GM21576 (cell line): ENCODE data around the gene SRP9.
A peak's percentile ranks its signal among the peaks of the same experiment; 100 is the strongest.

Experiments used
- ATAC-seq: cut with Tn5 transposase; IDR thresholded peaks from one replicate; pipeline ENCODE4 v1.9.1; 2021; ENCODE audit warnings: mild to moderate bottlenecking, moderate library complexity; ENCODE audit not compliant: unreplicated experiment

The SRP9 gene, protein sequence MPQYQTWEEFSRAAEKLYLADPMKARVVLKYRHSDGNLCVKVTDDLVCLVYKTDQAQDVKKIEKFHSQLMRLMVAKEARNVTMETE

DNA sequence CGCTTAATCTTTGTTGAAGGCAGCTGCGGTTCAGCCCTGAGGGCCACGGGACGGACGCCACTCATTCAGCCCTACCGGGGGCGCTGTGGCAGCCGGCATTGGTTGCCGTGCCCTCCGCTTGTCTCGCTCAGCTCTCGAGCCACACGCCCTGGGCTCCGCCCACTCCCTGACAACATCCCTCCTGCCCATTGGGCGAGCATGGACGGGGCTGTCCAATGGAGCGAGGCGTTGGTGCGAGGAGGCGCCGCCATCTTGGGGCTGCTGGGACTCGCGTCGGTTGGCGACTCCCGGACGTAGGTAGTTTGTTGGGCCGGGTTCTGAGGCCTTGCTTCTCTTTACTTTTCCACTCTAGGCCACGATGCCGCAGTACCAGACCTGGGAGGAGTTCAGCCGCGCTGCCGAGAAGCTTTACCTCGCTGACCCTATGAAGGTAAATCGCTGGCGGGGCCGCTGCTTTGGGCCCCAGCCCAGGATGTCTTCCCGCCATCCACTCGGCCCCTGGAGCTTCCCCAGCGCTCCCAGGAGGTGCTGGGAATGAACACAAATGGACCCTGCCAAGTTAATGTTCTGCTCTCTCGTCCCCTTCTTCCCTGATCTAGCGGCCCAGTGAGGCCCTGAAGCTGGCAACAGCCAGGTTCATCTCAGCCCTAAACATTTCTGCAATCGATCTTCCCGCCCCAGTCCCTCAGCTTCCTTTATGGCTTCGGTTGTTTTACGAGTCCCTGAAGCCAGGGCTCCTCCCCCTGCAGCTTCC lies at the start of gene SRP9:
SRP9 (plus strand) TSS at position 244 of the 754 bp plus-strand sequence; CDS start at position 359, 115 bp downstream.
- peak; percentile 99 for ATAC-seq

DNA sequence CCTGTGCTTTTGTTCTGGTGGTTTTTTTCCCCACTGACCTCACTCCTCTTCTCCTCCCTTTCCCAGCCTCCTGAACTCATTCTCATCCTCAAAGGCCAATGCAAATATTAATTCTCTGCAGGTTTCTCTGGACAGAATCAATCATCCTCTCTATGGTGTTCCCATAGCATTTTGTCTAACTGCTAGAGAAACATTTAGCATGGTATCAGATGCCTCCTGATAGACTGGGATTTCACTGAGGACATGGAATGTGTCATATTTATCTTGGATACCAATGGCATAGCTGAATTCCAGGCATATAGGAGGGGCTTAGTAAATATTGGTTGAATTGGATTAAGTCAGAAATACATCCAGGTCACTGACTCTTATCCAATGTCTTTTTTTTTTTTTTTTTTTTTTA lies 46.1 kb upstream of the SRP9 start:
- ATAC-seq = no peak

DNA sequence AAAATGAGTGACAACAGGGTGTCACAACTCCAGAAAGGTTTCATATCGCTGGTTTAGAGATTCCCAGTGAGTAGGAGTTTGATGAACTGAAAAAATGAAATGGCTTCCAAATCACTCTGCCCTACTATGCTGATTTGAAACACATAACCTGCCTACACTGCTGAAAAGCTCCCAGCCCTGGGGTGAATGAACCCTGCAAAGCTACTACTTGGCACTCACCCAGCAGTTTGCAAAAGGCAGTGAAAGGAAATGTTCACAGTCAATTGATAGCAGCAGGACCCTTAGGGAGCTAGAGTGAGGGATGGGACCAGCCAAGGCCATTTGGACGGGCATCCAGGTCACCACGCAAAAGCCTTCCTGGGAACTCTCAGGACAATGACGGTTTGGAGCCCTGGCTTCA lies 44.4 kb upstream of the SRP9 start:
- no peak for ATAC-seq

DNA sequence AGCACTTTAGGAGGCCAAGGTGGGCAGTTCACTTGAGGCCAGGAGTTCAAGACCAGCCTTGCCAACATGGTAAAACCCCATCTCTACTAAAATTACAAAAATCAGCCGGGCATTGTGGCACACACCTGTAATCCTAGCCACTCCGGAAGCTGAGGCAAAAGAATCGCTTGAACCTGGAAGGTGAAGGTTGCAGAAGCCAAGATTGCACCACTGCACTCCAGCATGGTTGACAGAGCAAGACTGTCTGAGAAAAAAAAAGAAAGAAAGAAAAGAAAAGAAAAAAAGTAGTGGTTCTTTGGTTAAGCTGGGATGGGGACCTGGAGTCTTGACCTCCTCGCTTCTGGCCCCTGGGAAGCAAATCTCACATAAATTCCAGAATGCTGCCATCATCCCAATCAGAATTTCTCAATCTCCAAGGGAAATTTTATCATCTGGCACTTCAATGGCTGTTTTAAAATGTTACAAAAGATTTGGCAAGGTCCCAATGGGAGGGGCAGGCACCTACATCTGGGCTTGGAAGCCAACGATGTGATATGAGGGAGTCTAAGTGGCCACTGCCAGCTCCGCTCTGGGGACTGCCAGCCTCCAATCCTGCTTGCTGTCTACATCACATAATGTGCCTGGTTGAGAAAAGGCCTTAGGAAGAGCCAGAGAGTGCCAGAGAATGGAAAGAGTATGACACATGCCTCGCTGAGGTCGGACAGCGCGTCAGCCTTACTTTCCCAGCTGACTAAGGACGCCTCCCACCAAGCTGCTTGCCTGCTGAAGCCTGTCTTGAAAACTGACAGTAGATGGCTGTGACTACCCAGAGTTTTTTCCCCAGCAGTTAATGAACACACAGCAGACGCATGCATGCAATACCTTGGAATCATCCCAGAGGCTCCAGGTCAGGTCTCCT lies 42.1 kb upstream of the SRP9 start:
- ATAC-seq = no peak

DNA sequence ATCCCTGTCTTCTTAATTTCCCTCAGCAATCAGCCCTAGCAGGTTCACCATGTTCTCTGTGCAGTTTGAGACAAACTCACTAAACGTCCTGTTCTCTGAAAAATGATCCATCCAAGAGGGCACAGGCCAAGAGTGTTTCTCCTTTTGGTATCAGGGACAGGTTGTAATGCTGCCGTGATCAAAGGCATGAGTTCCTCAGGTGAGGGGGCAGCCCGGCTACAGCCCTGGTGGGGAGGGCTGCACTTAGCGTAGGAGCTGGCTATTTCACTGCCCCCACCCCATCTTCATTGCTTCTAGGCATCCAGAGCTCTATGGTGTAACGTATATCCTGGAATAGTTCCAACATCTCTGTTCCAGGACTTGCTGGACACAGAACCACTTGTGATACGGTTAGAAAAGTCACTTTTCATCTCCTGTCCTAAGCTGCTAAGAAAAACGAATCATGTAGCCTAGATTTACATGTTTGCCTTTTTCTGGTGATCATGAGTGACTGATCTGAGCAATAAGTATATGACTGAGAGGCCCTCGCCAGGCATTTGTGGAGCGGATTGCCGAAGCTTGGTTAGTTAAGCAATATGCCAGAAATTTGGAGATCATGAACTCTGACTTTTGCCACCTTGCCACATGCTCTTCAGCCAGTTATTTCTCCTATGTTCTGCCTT lies 41.1 kb upstream of the SRP9 start:
- ATAC-seq = no peak

DNA sequence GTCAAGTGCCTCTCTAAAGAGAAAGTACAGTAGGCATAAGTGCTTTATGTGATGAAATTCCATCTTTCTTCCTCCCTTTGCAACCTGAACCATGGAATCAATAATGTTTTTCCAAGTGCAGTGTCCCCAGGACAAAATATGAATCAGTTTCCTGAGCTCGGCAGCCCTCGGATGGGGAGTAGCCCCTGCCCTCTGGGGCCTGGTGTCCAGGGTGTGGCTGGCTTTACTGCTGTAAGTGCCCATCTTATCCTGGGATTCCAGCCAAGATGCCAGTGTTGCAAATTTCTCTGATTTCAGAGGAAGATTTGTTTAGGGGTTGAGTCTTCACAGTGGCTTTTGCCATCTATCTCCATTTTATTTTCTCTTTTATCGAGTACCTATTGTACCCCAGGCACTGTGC lies 40.5 kb upstream of the SRP9 start:
- no peak for ATAC-seq

DNA sequence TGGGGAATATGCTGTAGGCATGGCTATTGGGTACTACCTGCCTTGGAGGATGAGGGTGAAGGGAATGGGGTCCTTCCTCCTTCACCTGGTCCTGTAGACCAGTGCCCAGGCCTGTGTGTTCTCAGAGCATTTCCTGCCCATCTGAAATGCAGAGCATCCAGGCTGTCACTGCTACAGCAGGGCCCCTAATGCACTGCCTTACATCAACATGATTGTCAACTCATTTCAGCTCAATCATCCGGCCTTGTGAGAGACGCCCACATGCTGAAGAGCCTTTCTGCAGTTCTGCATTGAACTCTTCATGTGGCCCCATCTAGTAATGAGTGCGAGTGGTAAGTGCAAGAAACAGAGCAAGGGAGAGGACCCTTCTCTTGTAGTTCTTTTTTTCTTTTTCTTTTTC lies 39.8 kb upstream of the SRP9 start:
- no peak for ATAC-seq

DNA sequence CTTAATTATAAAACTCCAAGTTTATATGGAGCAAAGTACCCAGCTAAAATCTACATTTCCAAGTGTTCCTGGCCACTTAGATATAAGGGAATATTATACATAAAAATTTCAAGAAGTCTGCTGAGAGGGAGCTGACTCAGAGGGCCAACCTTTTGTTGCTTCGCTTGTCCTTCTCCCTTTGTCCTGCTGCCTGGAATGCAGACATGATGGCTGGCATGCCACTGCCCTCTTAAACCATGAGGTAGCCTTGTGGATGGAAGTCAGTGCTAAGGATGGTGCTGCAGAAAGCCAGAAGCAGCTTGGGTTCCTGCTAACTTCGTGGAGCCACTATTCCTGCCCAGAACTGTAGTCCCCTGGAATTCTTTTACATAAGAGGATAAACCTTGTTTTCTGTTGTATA lies 38.9 kb upstream of the SRP9 start:
- no peak for ATAC-seq

DNA sequence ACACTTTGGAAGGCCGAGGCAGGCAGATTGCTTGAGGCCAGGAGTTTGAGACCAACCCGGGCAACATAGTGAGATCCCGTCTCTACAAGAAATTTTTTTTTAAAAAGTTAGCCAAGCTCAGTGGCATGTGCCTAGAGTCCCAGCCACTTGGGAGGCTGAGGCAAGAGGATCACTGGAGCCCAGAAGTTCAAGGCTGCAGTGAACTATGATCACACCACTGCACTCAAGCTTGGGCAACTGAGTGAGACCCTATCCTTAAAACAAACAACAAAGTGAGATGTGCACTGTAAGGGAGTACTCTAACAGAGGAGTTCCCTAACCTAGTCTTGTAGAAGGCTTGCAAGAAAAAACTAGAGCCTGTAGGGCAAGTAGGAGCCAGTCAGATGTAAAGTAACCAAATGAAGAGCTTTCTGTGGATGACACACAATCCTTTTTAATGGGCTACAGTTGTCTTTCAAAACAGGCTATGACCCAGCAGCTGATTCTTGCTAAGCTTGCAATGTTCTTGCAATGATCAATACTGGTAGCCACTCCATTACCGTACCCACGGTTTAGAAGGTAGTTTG lies 38.0 kb upstream of the SRP9 start:
- no peak for ATAC-seq

DNA sequence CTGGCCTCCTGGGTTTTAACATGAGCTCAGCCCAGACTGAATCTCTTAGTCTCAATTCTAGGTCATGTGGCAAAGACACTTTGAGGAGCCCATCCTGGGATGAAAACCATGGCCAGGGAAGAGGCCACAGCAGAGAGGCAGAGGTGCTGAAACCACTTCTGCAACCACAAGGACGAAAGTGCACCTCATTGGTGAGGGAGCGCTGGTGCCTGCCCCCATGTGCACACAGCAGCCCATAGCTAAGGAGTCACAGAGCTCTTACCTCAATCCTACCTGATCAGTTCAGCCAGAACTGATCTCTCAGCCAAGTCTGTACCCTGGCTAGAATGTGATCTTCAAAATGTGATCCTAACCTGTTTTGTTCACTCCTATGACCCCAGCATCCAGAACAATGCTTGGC lies 32.9 kb upstream of the SRP9 start:
- no peak for ATAC-seq

DNA sequence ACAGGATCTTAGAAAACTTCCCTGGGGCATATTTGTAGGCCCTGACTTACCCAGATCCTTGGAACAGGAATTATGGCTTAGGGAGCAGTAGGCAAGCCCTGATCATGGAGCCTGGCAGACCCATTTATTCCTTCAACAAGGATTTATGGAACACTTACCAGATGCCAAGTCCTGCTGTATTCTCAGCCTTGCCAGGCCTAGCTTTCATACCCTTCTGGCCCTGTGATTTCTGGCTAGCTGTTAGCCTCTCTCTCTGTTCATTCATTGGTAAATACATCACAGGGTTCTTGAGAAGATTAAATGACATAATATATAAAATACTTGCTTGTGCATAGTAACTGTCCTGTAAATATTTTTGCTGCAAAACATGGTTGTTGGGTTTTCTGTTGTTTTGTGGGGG lies 32.4 kb upstream of the SRP9 start:
- ATAC-seq = no peak

DNA sequence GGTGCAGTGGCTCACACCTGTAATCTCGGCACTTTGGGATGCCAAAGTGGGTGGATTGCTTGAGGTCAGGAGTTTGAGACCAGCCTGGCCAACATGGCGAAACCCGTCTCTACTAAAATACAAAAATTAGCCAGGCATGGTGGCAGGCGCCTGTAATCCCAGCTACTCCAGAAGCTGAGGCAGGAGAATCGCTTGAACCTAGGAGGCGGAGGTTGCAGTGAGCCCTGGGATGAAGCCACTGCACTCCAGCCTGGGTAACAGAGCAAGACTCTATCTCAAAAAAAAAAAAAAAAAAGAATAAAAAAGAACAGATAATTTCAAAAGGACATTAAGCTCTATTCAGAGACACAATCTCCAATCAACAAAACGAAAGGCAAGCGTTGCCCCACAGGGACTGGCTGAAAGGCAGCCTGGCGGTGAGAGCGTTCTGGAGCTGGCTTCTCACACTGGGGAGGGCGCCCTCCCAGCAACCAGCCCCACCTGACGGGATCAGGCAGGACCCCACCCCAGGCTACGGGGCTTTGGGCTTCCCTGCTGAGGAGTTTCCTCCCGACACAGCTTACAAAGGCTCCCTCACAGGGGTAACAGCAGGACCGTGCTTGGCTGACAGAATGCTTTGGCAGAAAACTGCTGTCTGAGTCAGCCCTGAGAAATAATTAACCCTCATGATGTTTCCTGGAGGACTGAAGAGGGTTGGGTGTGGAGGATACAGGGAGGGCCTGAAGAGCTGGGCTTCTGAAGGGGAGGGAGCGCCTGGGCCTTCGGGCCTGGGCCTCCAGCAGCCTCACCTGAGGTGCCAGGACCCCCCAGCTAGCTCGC lies 31.1 kb upstream of the SRP9 start:
- no peak for ATAC-seq

DNA sequence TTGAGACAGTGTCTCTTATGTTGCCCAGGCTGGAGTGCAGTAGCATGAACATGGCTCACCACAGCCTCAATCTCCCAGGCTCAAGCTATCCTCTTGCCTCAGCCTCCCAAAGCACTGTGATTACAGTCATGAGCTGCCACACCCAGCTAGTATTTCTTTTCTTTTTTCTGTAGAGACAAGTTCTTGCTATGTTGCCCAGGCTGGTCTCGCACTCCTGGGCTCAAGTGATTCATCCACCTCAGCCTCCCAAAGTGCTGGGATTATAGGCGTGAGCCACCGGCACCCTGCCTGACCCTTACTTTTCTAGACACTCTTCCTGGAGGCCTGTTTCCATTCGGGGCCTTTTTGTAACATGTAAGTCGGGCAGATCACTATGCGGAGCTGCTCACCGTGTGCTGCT lies 30.1 kb upstream of the SRP9 start:
- no peak for ATAC-seq

DNA sequence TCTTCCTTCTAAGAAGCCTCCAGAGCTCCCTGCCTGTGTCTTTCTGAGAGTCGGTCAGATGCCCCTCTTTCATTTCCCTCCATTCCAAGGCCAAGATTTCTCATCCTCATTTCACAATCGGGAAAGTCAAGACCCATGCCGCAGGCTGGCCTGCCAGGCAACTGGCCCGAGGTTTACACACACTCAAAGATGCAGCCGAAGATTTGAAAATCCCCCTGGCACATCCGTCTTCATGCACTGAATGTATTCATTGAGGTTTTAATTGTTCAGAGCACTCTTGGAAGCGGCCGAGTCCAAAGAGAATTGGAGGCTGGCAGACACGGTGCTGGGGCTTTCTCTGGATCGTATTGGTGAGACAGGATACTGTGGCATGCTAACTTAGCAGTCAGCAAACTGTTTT lies 29.1 kb upstream of the SRP9 start:
- no peak for ATAC-seq

DNA sequence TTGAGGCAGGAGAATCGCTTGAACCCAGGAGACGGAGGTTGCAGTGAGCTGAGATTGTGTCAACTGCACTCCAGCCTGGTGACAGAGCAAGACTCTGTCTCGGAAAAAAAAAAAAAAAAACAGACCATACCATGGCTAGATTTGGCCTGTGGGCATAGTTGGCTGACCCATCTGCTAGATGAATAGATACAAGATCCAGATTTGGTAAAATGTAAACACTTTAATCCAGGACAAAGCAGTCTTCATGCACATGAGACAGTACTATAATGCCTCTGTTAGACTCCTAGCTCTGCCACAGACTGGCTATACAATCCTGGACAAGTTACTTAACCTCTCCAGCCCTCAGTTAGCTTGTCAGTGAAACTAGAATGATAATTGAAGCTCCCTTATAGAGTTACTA lies 27.9 kb upstream of the SRP9 start:
- ATAC-seq = no peak

DNA sequence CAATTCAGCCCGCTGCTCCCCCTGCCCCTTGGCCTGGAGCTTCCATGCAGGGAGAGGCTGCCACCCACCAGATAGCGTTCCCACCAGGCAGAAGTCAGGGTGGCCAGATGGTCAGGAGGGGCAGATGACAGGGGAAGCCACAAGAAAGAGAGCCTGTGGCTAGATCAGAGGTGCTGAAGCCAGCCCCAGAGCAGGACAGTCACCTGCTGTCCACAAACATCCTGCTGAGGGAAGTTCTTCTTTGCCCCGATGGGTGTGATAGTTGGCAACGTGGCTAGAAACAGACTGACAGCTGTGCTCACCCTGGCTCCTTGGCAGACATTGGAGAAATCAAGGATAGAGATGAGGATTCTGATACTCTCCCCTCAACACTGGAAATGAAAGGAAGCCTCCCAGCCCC lies 27.2 kb upstream of the SRP9 start:
- ATAC-seq = no peak

DNA sequence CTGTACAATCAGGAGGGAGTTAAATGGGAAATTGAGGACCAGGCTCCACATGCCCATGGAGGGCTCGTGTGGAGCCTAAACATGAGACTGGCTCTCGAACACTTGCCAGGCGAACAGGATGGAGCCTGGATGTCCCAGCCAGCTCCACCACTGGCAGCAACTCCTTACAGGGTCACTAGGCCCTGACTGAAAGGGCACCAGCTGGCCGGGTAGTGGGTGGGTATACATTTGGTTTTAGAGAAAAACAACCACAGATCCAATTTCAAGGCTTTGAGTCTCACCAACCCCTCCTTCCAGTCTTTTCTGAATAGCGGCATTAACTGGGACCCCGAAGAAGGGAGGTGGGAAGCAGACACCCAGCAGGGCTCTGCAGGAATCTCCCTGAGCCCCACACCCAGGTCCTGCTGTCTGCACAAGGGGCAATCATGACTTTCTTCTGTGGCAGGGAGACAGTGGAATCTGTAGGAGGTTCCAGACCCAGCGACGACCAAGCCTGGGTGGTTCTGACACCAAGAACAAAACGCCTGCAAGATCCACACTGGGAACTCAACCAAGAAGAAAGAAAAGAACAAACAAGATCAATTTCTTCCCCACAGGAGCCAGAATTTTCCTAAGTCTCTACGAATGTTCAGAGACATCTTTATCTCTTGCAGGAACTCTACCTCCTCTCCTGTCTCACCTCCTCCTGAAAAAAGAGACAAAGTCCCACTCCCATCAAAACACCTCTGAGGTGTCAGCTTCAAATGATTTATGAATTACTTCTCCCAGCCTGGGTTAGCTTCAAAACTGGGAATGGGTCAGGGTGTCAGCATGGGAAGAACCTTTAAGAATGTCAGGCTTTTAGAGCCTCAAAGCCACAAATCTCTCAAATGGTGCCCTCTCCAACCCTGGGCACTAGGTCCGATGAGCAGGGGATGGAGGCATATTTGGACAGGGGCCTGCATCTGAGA lies 26.5 kb upstream of the SRP9 start:
- ATAC-seq = no peak

DNA sequence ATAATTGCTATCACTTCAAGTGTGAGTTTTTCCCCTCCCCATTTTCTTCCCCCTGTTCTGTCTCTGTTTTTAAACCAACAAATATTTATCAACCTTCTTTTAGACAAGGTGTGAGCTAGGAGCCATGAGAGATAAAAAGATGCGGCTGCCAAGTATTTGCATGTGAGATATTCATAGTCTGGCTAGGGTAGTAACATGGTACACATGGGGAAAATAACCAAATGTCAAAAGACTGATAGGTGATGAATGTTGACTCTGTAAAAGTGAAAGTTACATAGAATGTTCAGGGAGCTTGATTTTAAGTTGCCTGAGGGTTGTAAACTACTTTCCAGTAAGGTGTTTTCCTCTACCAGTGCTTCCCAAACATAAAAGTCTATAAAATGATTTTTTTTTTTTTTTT lies 25.4 kb upstream of the SRP9 start:
- ATAC-seq = no peak

DNA sequence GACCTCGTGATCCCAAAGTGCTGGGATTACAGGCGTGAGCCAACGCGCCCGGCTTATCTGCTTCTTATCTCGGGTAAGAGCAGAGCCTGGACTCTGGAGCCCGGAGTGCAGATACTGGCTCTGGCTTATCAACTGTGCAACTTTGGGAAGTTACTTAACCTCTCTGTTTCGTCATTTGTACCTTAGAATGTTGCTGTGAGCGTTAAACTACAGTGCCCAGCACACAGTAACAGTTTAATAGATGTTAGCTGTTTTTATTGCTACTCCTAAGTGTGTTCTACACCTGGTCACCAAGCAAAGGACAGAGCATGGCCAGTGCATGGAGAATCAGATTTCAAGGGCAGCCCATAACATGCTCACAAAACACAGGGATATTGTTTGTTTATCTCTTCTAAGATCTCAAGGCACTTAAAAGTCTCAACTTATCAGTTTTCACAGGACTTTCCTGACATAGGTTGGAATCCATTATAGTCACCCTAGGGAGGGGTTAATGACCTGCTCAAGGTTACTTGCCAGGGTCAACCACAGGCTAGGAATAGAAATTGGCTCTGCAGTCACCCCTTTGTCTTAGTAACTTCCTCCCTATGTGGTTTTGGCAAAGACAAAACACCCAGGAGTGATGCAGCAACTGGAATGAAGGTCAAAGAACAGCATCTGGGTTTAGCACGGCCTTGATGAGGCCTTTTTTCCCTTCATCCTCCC lies 22.5 kb upstream of the SRP9 start:
- no peak for ATAC-seq
